ENCODE results near the gene ERCC1. TPM values are rescaled to one million over a fixed set of nuclear protein-coding genes. Genes with fewer than 3 reads are reported as not detected.

ERCC1 gene
- total RNA-seq, 1 donor from 2014 or later, result 166 TPM

- DNase-seq (ENCODE audit: missing footprints), result no peak
- ATAC-seq, result no peak
- intact Hi-C loops (cut with DNase I), result no loop called here
Measured at GRCh38 chr19:45460807-45461347, 37.2 kb upstream of the ERCC1 start.

- ATAC-seq, result no peak
- intact Hi-C loops (cut with DNase I), result no loop called here
- DNase-seq (ENCODE audit: missing footprints), result no peak
Measured at GRCh38 chr19:45457776-45458175, 34.1 kb upstream of the ERCC1 start.

DNA sequence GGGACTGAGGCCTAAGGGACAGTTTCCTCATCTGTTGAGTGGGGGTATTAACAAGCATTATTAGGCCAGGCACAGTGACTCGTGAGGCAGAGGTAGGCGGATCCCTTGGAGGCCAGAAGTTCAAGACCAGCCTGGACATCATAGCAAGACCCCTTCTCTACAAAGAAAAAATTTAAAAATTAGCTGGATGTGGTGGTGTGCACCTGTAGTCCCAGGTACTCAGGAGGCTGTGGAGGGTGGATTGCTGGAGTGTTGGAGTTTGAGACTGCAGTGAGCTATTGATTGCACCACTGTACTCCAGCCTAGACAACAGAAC lies 32.7 kb upstream of the ERCC1 start:
- DNase-seq (ENCODE audit: missing footprints) (no peak), ATAC-seq (no peak)
- intact Hi-C loops (cut with DNase I), result no loop called here

GRCh38 chr19:45455707-45456499 lies 32.2 kb upstream of the ERCC1 start:
- intact Hi-C loops (cut with DNase I), result no loop called here
- ATAC-seq (peak; percentile 88), DNase-seq (ENCODE audit: missing footprints) (peak; percentile 89)

- DNase-seq (ENCODE audit: missing footprints) (no peak), ATAC-seq (no peak)
Measured at GRCh38 chr19:45451850-45452387, 28.2 kb upstream of the ERCC1 start.

DNA sequence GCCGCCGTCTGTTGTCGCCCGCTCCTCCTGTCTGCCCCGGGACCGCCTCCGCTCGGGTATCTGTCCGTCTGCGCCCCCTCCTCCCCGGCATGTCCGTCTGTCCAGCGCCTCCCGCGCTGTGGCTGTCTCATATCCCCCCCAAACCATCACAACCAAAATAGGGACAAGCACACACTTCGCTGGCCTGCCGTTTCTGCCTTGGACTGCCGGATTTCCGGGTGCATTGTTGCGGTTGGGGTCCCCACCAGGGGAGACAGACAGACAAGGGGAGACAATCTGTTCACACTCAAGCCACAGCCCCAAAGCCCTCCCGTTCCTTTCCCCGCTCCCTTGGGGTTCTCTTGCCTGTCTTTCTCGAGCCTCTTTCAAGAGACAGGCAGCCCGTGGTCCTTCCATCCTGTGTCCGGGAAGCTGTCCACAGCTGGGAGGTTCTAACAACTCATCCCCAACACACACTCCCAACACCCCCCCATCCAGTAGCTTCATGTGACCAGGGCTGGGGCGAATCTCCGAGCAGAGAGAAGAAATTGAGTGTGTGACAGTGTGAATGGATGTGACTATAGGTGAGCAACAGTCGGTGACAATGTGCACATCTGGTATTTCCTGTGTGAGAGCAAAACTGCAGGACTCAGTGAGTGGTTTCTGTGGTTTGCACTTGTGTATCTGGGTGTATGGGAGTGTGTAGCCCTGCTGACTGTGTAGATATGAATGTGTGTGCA lies 27.6 kb upstream of the ERCC1 start:
- DNase-seq (ENCODE audit: missing footprints) (no peak), ATAC-seq (peak; percentile 4)
- intact Hi-C loops (cut with DNase I), result no loop called here

More at GRCh38 chr19:45451850-45452387, 28.2 kb upstream of the ERCC1 start:
- intact Hi-C loops (cut with DNase I), result no loop called here

DNA sequence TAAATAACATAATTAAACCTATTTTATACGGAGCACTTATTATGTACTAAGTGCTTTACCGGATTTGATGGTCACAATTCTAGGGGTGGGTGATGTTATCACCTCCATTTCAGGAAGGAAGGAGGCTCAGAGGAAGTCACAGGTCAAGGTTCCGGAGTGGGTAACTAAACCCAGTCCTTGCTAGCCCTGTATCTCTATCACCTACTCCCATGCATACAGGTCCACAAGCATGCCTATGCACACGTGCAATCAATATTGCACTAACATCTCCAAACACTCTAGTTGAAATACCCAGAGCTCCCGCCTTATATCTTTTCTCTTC lies 26.3 kb upstream of the ERCC1 start:
- ATAC-seq (no peak), DNase-seq (ENCODE audit: missing footprints) (no peak)
- intact Hi-C loops (cut with DNase I), result no loop called here

DNA sequence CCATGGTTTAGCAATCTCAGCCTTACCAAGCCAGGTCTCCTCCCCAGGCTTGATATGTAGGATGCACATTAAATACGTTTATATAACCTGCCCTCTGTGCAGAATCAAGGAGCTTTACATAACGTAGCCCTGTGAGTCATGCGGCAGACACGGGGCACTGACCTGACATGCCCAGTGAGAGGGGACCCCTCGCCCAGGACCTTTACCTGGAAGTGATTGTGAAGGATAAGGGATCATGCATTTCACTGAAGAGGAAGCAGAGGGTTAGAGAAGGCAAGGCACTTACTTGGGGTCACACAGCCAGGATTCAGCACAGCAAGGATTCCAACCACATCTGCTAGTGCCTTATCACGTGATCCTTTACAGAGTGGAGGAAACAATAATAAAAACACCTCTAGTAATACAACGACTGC lies 25.2 kb upstream of the ERCC1 start:
- intact Hi-C loops (cut with DNase I), result no loop called here
- ATAC-seq, result no peak
- DNase-seq (ENCODE audit: missing footprints), result no peak

- ATAC-seq (no peak), DNase-seq (ENCODE audit: missing footprints) (no peak)
- intact Hi-C loops (cut with DNase I), result no loop called here
Measured at GRCh38 chr19:45448425-45448756, 24.7 kb upstream of the ERCC1 start.

- DNase-seq (ENCODE audit: missing footprints), result no peak
- no peak for ATAC-seq
- intact Hi-C loops (cut with DNase I), result no loop called here
Measured at GRCh38 chr19:45446944-45447343, 23.2 kb upstream of the ERCC1 start.

- DNase-seq (ENCODE audit: missing footprints), result no peak
- intact Hi-C loops (cut with DNase I), result no loop called here
- no peak for ATAC-seq
Measured at GRCh38 chr19:45446295-45446694, 22.6 kb upstream of the ERCC1 start.

DNA sequence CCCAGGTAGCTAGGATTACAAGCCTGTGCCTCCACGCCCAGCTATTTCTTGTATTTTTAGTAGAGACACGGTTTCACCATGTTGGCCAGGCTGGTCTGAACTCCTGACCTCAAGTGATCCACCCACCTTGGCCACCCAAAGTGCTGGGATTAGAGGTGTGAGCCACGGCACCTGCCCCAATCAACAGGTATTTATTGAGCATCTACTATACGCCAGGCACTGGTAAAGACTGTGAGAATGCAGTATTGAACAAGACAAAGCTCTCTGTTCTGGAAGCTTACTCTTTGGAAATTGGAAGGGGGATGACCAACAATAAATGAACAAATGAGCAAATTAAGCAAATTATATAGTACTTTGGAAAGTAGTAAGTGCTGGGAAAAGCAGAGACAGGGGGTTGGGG lies 21.4 kb upstream of the ERCC1 start:
- DNase-seq (ENCODE audit: missing footprints) (no peak), ATAC-seq (no peak)
- intact Hi-C loops (cut with DNase I), result no loop called here

GRCh38 chr19:45444318-45445041 lies 20.8 kb upstream of the ERCC1 start:
- intact Hi-C loops (cut with DNase I), result no loop called here
- ATAC-seq, result peak; percentile 82
- peak; percentile 98 for DNase-seq (ENCODE audit: missing footprints)

DNA sequence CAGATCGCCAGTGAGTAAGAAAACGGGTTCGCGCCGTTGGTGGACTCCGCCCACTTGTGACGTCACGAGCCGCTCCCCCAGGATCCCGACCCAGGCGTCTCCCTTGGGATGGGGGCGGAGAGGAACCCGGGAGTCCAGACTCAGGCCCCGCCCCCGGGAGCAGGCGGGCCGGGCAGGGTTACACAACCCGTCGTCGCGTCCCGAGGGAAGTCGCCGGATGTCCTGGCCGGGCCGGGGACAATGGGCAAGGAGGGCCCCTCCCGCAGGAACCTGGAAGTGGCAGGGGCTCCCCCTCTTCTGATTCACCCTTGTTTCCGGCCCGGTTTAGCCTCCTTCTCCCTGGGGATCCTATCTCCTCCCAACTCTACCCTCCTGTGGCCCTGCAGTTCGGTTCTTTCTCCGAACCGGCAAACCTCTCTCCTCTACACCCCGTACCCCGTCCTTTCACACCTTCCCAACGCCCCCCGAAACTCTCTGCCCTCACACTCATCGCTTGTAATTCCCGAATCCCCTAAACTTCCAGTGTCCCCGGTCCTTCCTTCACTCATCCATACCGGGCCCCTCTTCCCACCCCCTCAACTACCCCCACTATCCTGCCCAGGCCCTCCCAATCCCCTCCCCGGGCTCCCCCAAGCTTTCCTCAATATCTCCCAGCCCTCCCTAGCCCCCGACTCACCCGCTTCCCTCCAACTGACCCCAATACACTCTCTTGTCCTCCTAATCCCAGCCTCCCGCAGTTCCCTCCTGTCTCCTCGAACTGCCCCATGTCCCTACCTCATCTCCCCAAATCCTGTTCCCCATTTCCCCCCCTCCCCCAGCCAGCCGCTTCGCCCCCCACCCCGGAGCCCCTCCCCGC lies 20.0 kb upstream of the ERCC1 start:
- ATAC-seq (peak; percentile 80), DNase-seq (ENCODE audit: missing footprints) (peak; percentile 97)
- intact Hi-C loops (cut with DNase I), result loop anchor here (1.0 to 2.0 kb wide), 2 partner anchors 25 to 35 kb away; no protein-coding TSS in a partner anchor

DNA sequence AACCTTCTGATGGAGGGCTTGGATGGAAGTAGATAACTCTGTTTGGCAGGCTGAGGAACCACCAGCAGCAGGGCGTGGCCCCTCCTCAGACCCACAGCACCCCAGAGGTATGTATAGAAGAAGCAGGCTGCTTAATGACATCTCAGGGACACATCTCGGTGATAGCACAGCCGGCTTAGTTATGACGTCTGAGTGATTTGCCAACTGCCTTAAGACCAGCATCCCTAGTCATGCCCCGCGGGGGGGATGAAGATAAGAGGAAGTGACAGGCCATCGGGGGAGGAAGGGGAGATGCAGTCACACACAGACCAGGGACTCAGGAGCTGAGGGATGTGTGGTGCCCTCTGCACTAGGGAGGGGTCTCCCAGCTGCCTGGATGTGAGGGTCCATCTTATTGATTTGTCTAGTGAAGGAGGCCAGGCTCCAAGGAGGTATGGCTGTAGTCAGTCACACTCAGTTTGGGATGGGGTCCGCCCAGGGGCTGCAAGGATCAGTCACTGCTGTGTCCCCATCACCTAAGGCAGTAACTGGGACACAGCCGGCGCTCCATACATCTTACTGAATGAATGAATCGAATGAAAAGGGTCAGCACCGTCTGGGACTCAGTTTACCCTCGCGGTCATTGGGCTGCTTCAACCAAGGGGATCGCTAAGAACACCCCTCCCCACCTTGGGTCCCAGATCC lies 19.2 kb upstream of the ERCC1 start:
- ATAC-seq (no peak), DNase-seq (ENCODE audit: missing footprints) (peak; percentile 88)
- intact Hi-C loops (cut with DNase I), result loop anchor here (1.0 to 2.0 kb wide), 2 partner anchors 26 to 35 kb away; no protein-coding TSS in a partner anchor

- ATAC-seq, result no peak
- intact Hi-C loops (cut with DNase I), result loop anchor here (2.0 kb wide), 1 partner anchor 26 kb away; no protein-coding TSS in a partner anchor
Measured at GRCh38 chr19:45442408-45442777, 18.7 kb upstream of the ERCC1 start.

DNA sequence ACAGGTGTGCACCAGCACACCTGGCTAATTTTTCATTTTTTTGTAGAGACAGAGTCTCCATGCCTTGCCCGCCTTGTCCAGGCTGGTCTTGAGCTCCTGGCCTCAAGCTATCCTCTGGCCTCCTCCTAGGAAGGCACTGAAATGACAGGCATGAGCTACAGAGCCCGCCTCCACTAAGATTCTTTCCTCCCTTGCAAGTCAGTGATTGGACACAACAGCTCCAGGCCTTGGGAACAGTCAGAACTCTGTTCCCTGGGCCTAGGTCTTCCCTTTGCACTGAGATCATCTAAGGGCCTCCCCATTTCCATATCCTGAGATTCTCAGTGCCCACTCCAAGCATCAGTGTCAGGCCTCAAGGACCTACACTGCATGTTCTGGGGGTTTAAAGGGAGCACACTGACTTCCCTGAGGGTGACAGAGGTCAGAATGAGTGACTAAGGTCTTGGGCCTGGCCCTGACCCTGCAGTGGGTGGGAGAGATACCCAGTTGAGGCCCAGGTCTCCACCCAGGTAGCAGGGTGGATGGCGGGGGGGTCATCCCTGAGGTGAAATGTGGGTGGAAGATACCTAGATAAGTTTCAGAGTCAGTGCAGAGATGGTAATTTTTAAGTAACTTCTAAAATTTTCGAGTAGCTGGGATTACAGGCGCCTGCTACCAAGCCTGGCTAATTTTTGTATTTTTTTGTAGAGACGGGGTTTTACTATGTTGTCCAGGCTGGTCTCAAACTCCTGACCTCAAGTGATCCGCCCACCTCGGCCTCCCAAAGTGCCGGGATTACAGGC lies 17.3 kb upstream of the ERCC1 start:
- intact Hi-C loops (cut with DNase I), result no loop called here

More at GRCh38 chr19:45442408-45442777, 18.7 kb upstream of the ERCC1 start:
- no peak for DNase-seq (ENCODE audit: missing footprints)

More for the DNA sequence above, 17.3 kb upstream of the ERCC1 start:
- no peak for ATAC-seq
- no peak for DNase-seq (ENCODE audit: missing footprints)
